HFF-Myc (cell line): Measurements from ENCODE around the gene KCNK10.

Experiments
- DNase-seq: peaks from one replicate; pipeline ENCODE4 v3.0.0-alpha.2; 2011; ENCODE audit warnings: low read depth; ENCODE audit errors: extremely low read depth
- H3K4me3 ChIP-seq: replicated peaks from 2 replicates; pipeline ENCODE4 v1.5.1; 2011; ENCODE audit warnings: low read depth, mild to moderate bottlenecking, control low read depth, low read length
- CTCF ChIP-seq: IDR thresholded peaks from 2 replicates; pipeline ENCODE4 v1.5.1; 2012; ENCODE audit warnings: mild to moderate bottlenecking, low read depth, low read length, control low read depth; ENCODE audit errors: missing control alignments

KCNK10 gene

GRCh38 chr14:88258021-88258420 is 65.0 kb downstream of the KCNK10 start:
- no peak for TF ChIP-seq CTCF

GRCh38 chr14:88256997-88257950 is 65.8 kb downstream of the KCNK10 start:
- TF ChIP-seq CTCF: no peak
- H3K4me3 ChIP-seq: no peak overlapping the region
- DNase-seq: no peak

More at GRCh38 chr14:88258021-88258420, 65.0 kb downstream of the KCNK10 start:
- DNase-seq: no peak
- no peak overlapping the region for H3K4me3 ChIP-seq

- no peak overlapping the region for H3K4me3 ChIP-seq
- DNase-seq: no peak
- no peak for TF ChIP-seq CTCF
These were observed 67.3 kb downstream of the KCNK10 start for GRCh38 chr14:88255798-88256197.

GRCh38 chr14:88255196-88255595 is 67.9 kb downstream of the KCNK10 start:
- no peak for TF ChIP-seq CTCF
- H3K4me3 ChIP-seq: no peak overlapping the region
- DNase-seq: no peak

- TF ChIP-seq CTCF: no peak
- DNase-seq: no peak
- no peak overlapping the region for H3K4me3 ChIP-seq
These were observed 70.6 kb downstream of the KCNK10 start for GRCh38 chr14:88252498-88252897.

GRCh38 chr14:88251650-88252049 is 71.4 kb downstream of the KCNK10 start:
- no peak for TF ChIP-seq CTCF
- no peak overlapping the region for H3K4me3 ChIP-seq
- DNase-seq: no peak
